GM12892 (cell line): Measurements from ENCODE around the gene DCC.

Experiments used
- DNase-seq: peaks from one replicate; pipeline ENCODE4 v3.0.0; 2011; ENCODE audit not compliant: insufficient read length
- FAIRE-seq: peaks from 2 replicates; lab custom pipeline; 2011; peaks lifted over from hg19 to GRCh38; lab: Jason Lieb, UNC
- POLR2A ChIP-seq: IDR thresholded peaks from 2 replicates; pipeline ENCODE4 v1.6.1; 2011; ENCODE audit warnings: low read depth, low read length, control low read depth
- POLR2AphosphoS5 ChIP-seq: IDR thresholded peaks from 2 replicates; pipeline ENCODE4 v1.6.1; 2011; ENCODE audit warnings: low read depth, low read length, control low read depth
- TAF1 ChIP-seq: IDR thresholded peaks from 2 replicates; pipeline ENCODE4 v1.6.1; 2011; ENCODE audit warnings: low read depth, mild to moderate bottlenecking, control low read depth, low read length, borderline replicate concordance

DCC gene

DNA sequence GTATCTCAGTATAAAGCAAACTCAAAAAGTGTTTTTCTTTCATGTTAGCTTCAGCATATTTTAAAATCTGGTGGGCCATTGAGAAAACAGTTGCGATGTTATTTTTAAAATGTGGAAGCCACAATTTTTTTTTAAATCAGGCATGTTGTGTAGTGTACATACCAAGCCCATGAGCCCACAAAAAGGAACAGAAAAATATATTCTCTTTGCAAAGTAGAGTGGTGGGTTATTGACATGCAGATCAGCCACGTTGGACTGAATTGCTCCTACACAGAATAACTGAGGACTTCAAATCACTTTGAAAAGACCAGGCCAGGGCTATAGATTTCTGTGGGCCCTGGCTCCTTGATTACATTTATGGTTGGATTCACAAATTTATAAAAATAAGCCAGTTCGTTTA is 774.4 kb downstream of the DCC start:
- FAIRE-seq: no peak

DNA sequence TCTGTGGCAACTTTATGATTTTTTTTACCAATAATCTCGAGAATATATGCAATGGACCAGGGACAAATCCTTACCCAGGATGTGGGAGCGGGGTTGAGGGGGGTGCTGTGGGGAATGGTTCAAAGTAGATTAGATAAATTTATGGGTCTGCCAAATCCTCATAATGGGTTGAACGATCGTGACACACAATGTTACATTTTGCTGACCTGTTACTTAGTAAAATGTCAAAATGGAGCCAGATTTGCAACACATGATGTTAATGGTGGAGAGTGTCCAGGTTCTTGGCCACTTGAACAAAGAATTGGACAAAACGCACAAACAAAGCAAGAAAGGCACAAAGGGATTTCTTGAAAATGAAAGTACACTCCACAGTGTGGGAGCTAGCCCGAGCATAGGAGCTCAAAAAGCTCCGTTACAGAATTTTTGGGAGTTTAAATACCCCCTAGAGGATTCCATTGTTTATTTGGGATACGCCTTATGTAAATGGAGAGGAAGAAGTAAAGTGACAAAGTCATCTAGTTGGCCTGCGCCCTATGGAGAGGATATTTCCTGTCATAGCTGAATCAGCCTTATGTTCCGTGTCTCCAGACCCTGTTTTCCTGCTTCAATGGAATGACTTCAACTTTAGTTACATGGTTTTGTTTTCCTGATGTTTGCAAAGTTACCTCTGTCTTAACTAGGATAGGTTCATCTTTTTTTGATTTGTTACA is 776.0 kb downstream of the DCC start:
- no peak for DNase-seq
- TF ChIP-seq TAF1: no peak
- TF ChIP-seq POLR2AphosphoS5: no peak
- no peak for TF ChIP-seq POLR2A

More for the DNA sequence above, 774.4 kb downstream of the DCC start:
- TF ChIP-seq POLR2A: no peak
- TF ChIP-seq POLR2AphosphoS5: no peak
- no peak for TF ChIP-seq TAF1
- no peak for DNase-seq

DNA sequence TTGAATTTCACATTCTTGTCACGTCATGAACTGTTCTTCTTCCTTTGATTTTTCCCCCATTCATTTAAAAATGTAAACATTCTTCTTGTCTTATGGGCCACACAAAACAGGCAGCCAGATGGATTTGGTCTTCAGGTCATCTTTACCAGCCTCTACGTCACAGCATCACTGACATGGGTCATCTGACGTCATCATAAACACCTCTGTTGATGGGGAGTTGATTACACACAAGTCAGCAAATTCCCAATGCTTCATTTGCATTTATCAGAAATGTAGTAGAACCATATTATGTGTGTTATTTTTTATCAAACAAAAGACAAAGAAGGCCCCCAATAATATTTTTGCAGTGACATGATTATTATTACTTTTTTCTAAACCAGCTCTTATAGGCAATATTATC is 777.9 kb downstream of the DCC start:
- DNase-seq (no peak), FAIRE-seq (no peak)
- TF ChIP-seq POLR2A (no peak), POLR2AphosphoS5 (no peak), TAF1 (no peak)

More for the DNA sequence above, 776.0 kb downstream of the DCC start:
- no peak for FAIRE-seq

DNA sequence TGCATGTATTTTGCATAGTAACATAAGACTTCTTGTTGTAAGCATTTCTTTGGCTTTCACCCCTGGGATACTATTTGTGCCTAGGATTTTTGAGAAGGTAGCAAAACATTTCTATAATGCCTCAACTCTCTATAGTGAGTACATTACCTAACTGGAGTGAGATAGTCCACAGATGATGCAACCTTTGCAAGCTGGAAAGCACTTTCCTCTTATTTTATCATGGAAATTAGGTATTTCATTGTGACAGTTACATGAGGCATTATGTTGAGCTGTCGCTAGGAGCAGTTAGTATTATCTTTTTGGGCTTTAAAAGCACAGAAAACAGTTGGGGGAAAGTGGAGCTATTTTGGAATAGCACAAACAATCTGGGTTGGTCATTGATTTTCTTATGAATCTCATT is 786.2 kb downstream of the DCC start:
- FAIRE-seq (no peak), DNase-seq (no peak)

DNA sequence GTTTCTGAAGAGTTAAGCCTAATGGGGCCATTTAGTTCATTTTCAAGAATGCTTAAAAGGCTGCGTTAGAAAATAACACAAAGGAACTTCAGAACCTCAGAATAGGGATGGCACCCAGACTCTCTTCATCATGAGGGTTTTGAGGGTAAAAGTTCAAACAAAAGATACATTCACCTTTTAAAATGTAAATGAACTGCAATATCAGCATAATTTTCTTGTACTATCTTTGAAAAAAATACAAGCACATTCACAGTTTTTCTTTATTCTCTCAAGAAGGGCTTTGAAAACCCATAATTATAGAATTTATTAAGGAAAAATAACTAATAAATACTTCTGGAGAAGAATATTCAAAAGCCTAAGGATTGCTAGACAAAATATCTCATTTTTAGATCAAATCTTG is 791.0 kb downstream of the DCC start:
- no peak for FAIRE-seq
- TF ChIP-seq POLR2AphosphoS5 (no peak), POLR2A (no peak), TAF1 (no peak)
- no peak for DNase-seq

More for the DNA sequence above, 786.2 kb downstream of the DCC start:
- TF ChIP-seq POLR2AphosphoS5 (no peak), TAF1 (no peak), POLR2A (no peak)

DNA sequence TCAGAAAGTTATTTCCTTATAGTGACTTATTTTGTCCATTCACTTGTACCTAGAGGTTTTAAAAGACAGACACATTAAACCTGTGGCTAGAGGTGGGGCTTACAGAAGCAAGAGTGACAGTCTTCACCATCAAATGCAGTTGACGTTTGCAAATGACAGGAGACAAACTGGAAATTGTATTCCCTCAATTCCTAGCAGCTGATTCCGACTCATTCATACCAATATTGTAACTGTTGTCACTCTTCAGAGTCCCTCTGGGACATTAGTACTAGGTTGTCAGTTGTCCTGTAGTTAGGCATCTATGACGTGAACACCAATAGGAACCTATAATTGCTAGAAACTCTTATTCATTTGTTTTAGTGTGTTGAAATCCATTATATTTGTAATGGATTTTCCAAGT is 794.7 kb downstream of the DCC start:
- DNase-seq (no peak), FAIRE-seq (no peak)
- no peak for TF ChIP-seq POLR2A
- no peak for TF ChIP-seq TAF1
- no peak for TF ChIP-seq POLR2AphosphoS5

DNA sequence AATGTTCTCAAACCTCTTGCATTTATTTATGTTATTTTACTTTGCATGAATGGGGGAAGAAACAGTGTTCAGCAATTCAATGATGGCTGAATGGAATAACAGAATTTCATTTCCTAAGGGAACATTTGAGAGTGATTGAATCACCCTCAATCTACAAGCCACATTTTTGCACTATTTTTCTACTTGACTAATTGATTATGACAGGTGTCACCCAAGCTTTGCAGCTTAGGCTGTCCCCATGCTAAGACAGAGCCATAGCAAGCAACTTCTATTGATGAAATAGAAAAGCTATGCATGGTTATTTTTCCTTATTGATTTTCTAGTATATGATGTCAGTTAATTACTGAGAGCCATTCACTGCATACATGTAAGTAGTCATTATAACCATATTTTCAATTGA is 795.7 kb downstream of the DCC start:
- no peak for DNase-seq
- FAIRE-seq: no peak
- TF ChIP-seq TAF1 (no peak), POLR2AphosphoS5 (no peak), POLR2A (no peak)

DNA sequence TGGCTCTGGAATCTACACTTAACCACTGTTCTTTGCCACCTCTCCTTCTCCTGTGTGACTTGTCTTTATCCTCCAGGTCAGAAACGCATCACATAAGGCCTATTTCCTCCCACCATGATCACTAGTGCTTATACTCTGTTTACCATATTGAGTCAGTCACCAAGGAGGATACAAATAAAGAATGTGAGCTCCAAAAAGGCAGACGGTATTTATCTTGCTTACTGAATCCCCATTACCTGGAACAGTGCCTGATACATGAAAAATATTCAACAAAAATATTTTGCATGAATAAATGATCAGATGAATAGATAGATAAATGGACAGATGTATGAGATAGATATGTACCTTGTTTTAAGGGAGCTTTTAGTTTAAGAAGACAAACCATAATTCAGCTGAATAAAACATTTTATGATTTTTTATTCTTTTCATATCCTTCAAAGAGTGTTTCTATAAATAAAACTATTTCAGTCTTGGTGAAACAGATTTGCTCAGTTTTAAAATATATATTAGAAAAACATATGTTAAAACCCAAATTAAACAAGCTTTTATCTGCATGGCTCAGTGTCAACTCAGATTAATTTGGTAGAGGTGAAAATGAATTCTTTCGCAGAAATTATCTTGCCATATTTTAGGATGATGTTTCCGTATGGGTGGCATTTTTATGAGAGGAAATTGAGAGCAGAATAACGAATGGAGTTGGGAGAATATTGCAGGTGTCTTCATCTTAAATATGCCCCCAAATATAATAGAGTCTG is 799.9 kb downstream of the DCC start:
- DNase-seq (no peak), FAIRE-seq (no peak)
- TF ChIP-seq POLR2AphosphoS5 (no peak), TAF1 (no peak), POLR2A (no peak)

DNA sequence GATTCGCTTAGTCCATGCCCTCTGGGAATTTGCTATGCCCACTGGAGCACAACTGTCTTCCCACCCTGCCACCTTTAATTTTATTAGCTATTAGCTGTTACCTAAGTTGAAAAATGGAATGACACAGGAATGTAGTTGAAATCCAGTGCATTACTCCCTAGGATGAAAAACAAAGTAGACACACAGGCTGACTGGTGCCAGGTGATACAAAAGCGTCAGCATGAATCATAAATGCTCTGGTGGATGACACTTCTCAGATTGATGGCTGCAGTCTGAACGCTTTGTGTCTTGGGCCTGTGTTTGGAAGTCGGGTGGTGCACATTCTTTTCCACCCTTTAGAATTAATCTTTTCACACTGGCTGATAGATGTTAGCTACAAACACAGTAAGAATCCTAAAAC is 802.0 kb downstream of the DCC start:
- no peak for TF ChIP-seq POLR2AphosphoS5
- TF ChIP-seq TAF1: no peak
- no peak for TF ChIP-seq POLR2A
- no peak for FAIRE-seq
- DNase-seq: no peak

DNA sequence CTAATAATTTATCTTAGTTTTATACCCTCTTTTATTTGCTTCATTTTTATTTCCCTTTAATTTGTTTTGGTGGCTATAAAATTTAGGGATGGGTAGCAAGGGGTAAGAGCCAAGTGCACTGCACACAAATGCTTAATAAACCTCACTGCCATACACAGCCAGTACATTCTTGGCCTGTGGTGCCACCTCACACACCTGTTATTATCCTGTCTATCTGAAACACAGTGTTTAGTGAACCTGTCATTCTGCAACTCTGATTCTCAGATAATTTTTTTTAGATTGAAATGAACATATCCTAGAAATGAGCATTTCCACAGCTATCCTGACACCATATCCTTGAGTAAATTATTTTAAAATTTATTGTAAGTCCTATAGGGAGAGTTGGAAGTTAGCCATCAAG is 807.5 kb downstream of the DCC start:
- TF ChIP-seq POLR2AphosphoS5 (no peak), TAF1 (no peak), POLR2A (no peak)
- no peak for FAIRE-seq
- DNase-seq: no peak

DNA sequence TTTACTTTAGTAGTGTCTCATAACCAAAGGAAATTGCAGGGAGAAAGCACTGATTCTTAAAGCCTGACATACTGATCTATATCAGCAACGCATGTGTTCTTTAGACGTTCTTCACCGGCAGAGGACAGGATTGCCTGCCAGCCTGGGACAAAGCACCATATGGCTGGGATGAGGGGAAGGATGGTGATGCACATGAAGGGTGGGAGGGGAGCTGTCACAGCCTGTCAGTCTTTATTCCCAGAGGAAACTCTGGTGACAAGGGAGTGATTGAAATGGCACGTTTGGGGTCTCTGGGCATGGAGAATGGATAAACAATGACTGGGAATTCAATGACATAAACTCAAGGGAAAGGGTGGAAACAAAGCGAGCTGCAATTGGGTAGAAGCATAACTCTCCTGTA is 808.1 kb downstream of the DCC start:
- TF ChIP-seq POLR2AphosphoS5 (no peak), TAF1 (no peak), POLR2A (no peak)
- FAIRE-seq: no peak
- no peak for DNase-seq
